HG02571 (cell line): Measurements from ENCODE around the gene PRDM15.

Experiments
- ATAC-seq: cut with Tn5 transposase; IDR thresholded peaks from one replicate; pipeline ENCODE4 v1.9.1; 2021; ENCODE audit warnings: mild to moderate bottlenecking, moderate library complexity; ENCODE audit not compliant: unreplicated experiment

Gene PRDM15

GRCh38 chr21:41812679-41813078, 66.5 kb downstream of the PRDM15 start:
- no peak for ATAC-seq

DNA sequence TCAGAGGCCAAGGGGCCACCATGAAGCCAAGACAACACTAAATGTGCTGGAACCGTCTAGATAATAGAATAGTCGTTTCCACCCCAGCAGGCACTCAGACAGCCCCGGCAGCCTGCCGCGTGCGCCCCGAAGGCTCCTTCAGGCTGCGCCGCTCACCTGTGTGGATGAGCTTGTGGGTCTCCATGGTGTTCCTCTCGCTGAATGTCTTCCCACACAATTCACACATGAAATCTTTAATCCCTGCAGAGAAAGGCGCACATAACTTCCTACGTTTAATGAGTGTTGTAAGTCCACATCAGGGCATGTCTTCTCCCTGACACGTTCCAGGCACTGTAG, 68.6 kb downstream of the PRDM15 start:
- ATAC-seq: no peak

- no peak for ATAC-seq
Measured at GRCh38 chr21:41809891-41810596, 69.1 kb downstream of the PRDM15 start.

DNA sequence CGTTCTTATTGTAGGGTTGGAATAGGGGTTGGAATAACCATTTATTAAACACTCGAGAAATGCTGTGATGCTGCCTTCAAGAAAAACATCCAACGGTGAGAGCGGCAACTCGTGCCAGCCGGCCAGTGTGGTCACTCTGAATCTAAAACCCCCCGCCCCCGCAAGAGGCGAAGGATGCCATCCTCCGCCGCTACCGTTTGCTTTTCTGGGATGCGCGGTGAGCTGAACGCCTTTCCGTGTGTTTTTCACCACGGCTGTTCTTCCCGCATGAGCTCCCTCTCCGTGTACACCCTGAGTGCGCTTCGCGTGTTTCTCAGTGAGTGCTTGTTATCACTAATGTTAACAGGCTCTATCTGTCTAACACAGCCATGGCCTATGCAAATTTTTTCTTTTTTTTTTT, 70.3 kb downstream of the PRDM15 start:
- ATAC-seq: no peak

DNA sequence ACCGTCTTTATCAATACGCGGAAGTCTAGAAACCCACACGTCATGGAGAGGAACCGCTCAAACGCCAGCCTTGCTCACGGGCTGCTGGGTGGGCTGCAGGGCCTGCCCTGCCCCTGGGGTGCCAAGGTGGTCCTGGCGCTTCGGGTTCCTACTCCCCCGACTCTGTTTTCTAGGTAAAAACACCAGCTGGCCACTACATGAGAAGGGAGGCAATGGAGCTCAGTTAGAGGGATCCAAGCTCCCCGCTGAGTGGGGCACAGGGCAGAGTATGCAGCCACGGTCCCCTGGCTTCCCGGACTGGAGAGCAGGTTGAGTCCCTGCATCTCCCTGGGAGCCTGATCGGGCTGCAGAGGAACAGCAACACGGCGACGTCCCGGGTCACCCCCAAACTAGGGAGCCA, 71.0 kb downstream of the PRDM15 start:
- no peak for ATAC-seq

DNA sequence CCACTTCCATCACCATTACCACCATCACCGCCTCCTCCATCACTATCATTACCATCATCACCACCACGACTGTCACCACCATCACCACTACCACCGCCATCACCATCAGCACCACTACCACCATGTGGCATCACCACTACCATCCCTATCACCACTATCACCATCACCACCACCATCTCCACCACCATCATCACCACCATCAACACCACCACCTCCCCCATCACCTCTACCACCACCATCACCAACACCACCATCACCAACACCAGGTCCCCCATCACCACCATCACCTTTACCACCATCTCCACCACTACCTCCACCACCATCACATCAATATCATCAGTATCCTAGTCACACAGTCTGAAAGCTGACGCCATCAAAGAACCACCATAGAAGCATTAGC, 72.4 kb downstream of the PRDM15 start:
- no peak for ATAC-seq

GRCh38 chr21:41805643-41806042, 73.5 kb downstream of the PRDM15 start:
- no peak for ATAC-seq

DNA sequence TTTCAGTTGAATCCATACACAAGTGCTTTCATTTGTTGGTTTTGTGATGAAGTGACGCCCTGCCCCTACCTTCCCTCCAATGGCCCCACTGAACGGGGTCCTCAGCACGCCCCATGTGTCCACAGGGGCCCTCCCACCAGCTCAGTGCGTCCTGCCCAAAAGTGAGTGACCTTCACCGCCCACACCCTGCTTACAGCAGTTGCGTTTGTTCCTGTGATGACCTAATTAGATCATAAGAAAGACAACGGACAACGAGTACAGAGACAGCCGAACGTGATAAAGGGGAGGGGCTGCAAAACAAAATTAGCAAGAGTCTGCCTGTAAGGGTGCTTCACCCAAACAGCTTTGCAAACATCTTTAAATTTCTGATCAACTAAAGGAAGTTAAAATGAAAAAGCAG, 74.1 kb downstream of the PRDM15 start:
- no peak for ATAC-seq

GRCh38 chr21:41804381-41804780, 74.8 kb downstream of the PRDM15 start:
- no peak for ATAC-seq

- ATAC-seq: no peak
Measured at GRCh38 chr21:41803316-41803715, 75.8 kb downstream of the PRDM15 start.

- no peak for ATAC-seq
Measured at GRCh38 chr21:41802684-41803083, 76.5 kb downstream of the PRDM15 start.

GRCh38 chr21:41802198-41802584, 77.0 kb downstream of the PRDM15 start:
- no peak for ATAC-seq

GRCh38 chr21:41801321-41802197, 77.6 kb downstream of the PRDM15 start:
- no peak for ATAC-seq

GRCh38 chr21:41800425-41801320, 78.5 kb downstream of the PRDM15 start:
- ATAC-seq: no peak

GRCh38 chr21:41799763-41800162, 79.4 kb downstream of the PRDM15 start:
- ATAC-seq: no peak

DNA sequence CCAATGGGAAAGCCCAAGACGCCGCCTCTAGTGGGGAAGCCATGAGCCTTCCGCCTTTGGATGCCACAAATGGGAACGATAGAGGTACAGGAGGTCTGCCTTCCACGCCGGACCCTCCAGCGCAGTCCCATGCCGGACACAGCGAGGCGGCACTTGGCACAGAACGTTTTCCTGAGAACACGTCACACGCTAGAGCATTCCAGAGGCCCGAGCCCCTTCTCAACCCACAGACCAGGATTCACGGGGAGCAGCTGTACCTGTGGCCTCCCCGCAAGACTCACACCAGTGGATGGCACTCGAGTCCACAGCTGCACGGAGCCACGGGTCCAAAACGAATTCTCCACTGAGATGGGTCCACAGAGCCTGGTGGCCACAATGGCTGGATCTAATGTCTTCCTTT, 80.8 kb downstream of the PRDM15 start:
- ATAC-seq: no peak

- no peak for ATAC-seq
Measured at GRCh38 chr21:41796476-41797080, 82.6 kb downstream of the PRDM15 start.

DNA sequence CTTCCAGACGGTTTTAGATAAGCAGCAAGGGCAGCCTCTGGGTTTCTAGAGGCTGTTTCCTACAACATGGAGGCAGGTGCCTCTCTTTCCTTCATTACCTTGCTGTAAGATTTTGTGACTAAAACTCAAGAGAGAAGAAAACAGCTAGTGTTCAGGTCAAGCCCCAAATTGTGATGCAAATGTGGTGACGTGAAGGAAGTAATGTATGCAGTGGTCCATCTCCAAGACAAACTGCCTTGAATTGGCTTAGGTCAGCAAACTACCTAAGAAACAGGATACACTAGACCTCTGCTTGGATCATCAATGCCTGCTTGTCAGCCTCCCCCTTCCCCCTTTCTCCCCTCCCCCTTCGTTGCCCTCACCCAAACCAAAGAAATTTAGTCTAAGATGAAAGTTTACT, 83.4 kb downstream of the PRDM15 start:
- ATAC-seq: no peak

- no peak for ATAC-seq
Measured at GRCh38 chr21:41794600-41794999, 84.5 kb downstream of the PRDM15 start.

DNA sequence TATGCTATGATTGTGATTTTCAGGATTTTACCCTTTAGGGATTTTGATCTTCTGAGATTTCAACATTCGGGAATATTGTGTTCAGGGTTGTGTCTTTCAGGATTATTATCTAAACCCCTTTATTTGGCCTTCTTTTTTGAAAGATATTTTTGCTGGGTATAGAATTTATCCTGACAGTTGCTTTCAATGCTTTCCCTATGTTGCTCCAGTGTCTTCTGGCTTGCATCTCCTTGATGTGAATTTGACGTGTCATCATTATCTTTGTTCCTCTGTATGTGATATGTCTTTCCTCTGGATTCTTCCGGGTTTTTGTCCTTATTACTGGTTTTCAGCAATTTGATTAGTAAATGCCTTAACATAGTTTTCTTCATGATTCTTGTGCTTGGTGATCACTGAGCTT, 86.4 kb downstream of the PRDM15 start:
- no peak for ATAC-seq

- no peak for ATAC-seq
Measured at GRCh38 chr21:41786509-41786987, 92.6 kb downstream of the PRDM15 start.
